Measurements from ENCODE around the gene ZNF654.

GRCh38 chr3:88025001-88025552 lies 34.0 kb upstream of the ZNF654 start:
- TF ChIP-seq ARNT (IDR thresholded peaks at IDR 0.05) (no peak), BHLHE40 (IDR thresholded peaks at IDR 0.05; ENCODE audit: borderline replicate concordance) (no peak), FOXM1 (IDR thresholded peaks at IDR 0.05; ENCODE audit: borderline replicate concordance) (no peak), SP1 (IDR thresholded peaks at IDR 0.05) (no peak), PKNOX1 (IDR thresholded peaks at IDR 0.05) (no peak), NFRKB (IDR thresholded peaks at IDR 0.05) (no peak)
